Measurements from ENCODE around the gene SNRNP200.

Gene SNRNP200

GRCh38 chr2:96248624-96249023, 56.7 kb downstream of the SNRNP200 start:
- no peak for DNase-seq

- DNase-seq, result no peak
Measured at GRCh38 chr2:96247896-96248295, 57.5 kb downstream of the SNRNP200 start.

GRCh38 chr2:96247009-96247408, 58.3 kb downstream of the SNRNP200 start:
- DNase-seq, result no peak

GRCh38 chr2:96245609-96246390, 59.5 kb downstream of the SNRNP200 start:
- DNase-seq, result peak; percentile 14

- DNase-seq, result no peak
Measured at GRCh38 chr2:96243843-96244242, 61.5 kb downstream of the SNRNP200 start.

- peak; percentile 60 for DNase-seq
Measured at GRCh38 chr2:96241900-96242611, 63.3 kb downstream of the SNRNP200 start.

GRCh38 chr2:96241227-96241626, 64.1 kb downstream of the SNRNP200 start:
- DNase-seq, result no peak

- no peak for DNase-seq
Measured at GRCh38 chr2:96240341-96241038, 64.9 kb downstream of the SNRNP200 start.

GRCh38 chr2:96239745-96240264, 65.5 kb downstream of the SNRNP200 start:
- no peak for DNase-seq

GRCh38 chr2:96239091-96239490, 66.3 kb downstream of the SNRNP200 start:
- DNase-seq, result no peak

- no peak for DNase-seq
Measured at GRCh38 chr2:96238266-96238665, 67.1 kb downstream of the SNRNP200 start.

- no peak for DNase-seq
Measured at GRCh38 chr2:96236882-96237281, 68.5 kb downstream of the SNRNP200 start.

GRCh38 chr2:96233880-96234316, 71.4 kb downstream of the SNRNP200 start:
- no peak for DNase-seq

- DNase-seq, result no peak
Measured at GRCh38 chr2:96233436-96233835, 71.9 kb downstream of the SNRNP200 start.

GRCh38 chr2:96231316-96231715, 74.0 kb downstream of the SNRNP200 start:
- no peak for DNase-seq

GRCh38 chr2:96225016-96225533, 80.3 kb downstream of the SNRNP200 start:
- no peak for DNase-seq
